Epithelial cell of alveolus of lung (primary cell): ENCODE measurements around the gene NR2C2AP. TPM values are rescaled to one million over a fixed set of nuclear protein-coding genes. Genes with fewer than 3 reads are reported as not detected.

Experiments used
- total RNA-seq: library from RNA; depleted of rRNA; stranded (reverse); fragments of >200 nt; gene quantifications from 2 replicates; pipeline ENCODE4 v1.2.1, GENCODE V29; 2015

The NR2C2AP gene, protein sequence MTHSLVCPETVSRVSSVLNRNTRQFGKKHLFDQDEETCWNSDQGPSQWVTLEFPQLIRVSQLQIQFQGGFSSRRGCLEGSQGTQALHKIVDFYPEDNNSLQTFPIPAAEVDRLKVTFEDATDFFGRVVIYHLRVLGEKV
- total RNA-seq = 4.2 and 12.0 TPM in 2 replicates

DNA sequence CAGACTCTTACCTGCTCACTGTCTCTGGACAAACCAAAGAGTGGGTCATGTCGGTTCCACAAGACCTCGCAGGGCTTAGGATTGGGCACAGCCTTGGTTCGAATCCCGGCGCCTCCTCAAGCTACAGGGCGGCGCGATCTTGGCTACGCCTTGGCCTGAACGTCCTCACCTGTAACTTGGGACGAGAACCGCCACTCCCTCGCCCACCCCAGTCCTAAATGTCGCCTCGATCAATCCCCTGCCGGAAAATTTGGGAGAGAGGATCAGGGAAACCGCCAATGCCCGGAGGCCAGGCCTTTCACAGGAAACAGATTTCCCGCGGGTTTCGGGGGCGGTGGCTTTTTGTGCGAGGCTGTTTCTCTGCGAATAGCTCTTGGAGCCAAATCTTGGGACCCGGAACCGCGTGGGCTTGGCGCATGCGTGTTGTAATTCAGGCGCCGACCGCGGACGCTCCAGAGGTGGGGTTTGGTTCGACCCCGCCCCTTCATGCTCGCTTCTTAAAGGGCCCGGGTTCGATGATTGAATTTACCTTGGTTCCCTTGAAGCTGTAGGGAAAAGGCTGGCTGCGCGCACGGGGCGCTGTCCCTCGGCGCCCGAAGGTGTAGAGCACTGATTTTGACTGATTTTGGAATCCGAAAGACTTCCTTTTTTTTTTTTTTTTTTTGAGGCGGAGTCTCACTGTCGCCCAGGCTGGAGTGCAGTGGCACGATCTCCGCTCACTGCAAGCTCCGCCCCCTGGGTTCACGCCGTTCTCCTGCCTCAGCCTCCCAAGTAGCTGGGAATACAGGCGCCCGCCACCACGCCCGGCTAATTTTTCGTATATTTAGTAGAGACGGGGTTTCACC is at the start of gene NR2C2AP:
Gene NR2C2AP (minus strand): TSS at position 403 of the 845 bp plus-strand sequence. CDS start 354 bp downstream, at position 49.

DNA sequence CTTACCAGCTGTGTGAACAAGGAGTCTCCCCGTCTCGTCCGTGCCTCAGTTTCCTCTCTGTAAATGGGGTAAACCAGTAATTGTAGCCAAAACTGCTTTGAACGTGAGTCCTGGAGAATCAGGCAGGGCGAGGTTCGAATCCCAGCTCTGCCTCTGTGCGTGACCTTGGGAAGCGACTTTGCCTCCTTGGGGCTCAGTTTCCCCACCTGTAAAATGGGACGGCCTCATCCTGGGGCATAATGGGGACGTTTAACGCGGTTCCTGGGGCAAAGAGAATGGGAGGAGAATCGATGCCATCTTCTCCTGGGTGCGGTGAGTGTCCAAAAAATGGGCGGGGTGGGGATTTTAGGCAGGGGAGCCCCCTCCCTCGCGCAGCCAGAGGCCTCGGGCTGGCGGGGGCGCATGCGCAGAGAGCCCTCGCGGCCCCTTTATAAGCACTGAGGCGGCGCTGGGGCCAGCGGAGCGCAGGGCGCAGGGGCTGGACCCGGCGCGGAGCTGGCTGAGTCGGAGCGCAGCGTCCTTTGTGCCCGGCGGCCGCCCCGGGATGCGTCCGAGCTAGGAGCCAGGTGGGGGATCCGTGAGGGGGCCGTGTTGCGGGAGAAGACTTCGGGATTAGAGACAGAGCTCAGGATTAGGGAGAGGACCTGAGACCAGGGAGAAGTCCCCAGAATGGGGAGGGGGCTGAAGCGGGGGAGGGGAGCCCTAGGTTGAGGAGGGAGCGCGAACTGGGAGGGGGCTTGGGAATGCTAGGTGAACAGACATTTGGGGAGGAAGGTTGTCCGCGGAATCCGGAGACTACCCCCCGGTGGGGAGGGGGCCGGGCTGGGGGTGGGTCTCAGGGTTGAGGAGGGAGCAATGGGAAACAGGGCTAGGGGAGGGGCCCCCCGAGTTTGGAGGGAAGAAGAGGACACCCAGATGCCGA is 8.5 kb upstream of the NR2C2AP start, which contains the start of gene NCAN:
Gene NCAN (plus strand): TSS at position 460 of the 922 bp plus-strand sequence. CDS start 4,996 bp downstream, outside the sequence.

DNA sequence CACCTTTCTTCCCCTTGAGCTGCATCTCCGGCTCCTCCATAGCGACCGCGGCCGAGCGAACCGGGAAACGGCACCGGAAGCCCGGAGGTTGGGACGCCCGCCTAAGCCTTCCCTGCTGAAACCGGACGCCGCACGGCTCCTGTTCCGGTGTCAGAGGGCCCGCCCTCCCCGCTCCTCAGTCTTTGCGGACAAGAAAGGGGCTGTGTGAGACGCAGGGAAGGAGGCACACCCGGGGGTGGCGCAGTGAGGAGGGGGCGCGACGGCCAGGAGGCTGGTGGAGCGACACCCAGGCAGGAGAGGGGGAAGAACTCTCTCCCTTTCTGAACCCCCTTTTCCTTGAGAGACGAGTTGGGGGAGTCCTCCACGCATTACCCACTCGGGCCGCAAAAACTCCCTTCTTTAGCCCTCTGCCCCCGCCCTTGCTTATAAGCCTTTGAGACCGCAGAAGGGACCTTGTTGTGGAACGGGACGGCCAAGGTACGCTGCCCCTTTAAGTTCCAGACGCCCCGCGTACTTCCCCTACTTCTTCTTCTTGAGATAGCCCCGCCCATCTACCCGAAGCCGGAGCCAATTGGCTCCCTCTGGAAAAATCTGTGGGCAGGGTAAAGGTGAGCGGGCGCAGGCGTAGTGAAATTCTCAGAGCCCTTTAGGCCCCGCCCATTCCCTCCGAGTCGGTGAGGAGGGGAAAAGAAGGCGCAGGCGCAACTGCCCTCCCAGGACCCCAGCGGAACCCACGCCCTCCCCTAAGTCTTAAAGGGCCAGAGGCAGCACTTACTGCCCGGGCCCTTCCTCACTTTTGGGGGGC is 10.9 kb downstream of the NR2C2AP start, which contains the start of the genes BORCS8 and RFXANK:
Gene BORCS8 (minus strand): TSS at position 75 of the 805 bp plus-strand sequence. CDS start 35 bp downstream, at position 40.
Gene RFXANK (plus strand): TSS at position 181 of the 805 bp plus-strand sequence. CDS start 1,689 bp downstream, outside the sequence.

DNA sequence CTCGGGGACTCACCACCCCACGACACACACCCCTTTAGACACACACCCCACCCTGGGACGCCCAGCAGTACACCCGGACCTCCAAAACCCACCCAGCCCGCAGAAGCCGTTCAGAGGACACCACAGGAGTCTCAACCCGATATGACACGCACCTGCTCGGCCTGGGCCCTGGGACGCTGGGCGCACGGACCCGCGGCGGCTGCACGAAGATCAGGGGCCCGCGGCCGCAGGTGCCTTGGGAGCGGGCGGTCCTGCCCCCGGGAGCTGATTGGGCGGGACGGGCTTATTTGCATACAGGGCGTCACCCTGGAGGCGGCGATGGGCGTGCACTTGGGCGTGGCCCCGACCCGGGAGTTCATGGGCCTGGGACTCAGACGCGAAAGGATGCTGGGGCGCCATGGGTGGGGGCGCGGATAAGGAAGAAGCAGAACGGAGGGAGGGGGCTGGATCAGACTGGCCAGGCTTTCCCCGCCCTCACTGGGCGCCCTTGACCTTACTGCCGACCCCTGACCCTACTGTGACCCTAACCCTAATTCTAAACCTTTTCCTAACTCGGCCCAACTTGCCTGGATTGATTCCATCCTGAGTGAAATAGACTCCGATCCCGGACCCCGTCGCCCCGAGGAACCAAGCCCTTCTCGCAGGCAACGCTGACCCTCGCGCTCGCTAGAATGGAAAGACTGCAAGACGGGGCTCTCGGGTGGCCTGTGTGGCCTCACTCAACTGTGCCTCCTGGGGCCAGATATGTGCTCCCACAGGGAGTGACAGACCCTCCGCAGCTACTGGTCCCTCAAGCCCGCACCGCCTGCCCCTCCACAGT is 33.0 kb downstream of the NR2C2AP start, which contains the start of gene MEF2B:
Gene MEF2B (minus strand): TSS at position 211 of the 820 bp plus-strand sequence. CDS start 19,528 bp downstream, outside the sequence.

Other genes with a start within 250 kb of the NR2C2AP start
- gene SUGP2, start 169.9 kb downstream of the NR2C2AP start, total RNA-seq = 20.0 and 36.6 TPM in 2 replicates
- gene ARMC6, start 169.8 kb downstream of the NR2C2AP start, total RNA-seq = 23.6 and 37.8 TPM in 2 replicates
- 4.3 and 11.2 TPM in 2 replicates for gene SLC25A42, start 139.4 kb downstream of the NR2C2AP start, total RNA-seq
- gene TMEM161A, start 64.9 kb downstream of the NR2C2AP start, total RNA-seq = 39.6 and 51.0 TPM in 2 replicates
- gene MEF2B, start 33.2 kb downstream of the NR2C2AP start, total RNA-seq = 0.48 TPM in 1 of 2 replicates, not detected in the other
- gene BORCS8, start 11.3 kb downstream of the NR2C2AP start, total RNA-seq = 14.1 and 21.1 TPM in 2 replicates
- 95.0 and 98.1 TPM in 2 replicates for gene RFXANK, start 11.2 kb downstream of the NR2C2AP start, total RNA-seq
- gene NCAN, start 8.5 kb upstream of the NR2C2AP start, total RNA-seq = 0.08 TPM in 1 of 2 replicates, not detected in the other
- gene TM6SF2, start 69.9 kb upstream of the NR2C2AP start, total RNA-seq = 0.39 and 1.4 TPM in 2 replicates
- 30.8 and 67.1 TPM in 2 replicates for gene SUGP1, start 117.1 kb upstream of the NR2C2AP start, total RNA-seq
- gene MAU2, start 117.4 kb upstream of the NR2C2AP start, total RNA-seq = 19.9 and 45.3 TPM in 2 replicates
- 27.8 and 61.8 TPM in 2 replicates for gene GATAD2A, start 202.3 kb upstream of the NR2C2AP start, total RNA-seq